H1 (cell line): Measurements from ENCODE around the gene CEP83. TPM values are rescaled to one million over a fixed set of nuclear protein-coding genes. Genes with fewer than 3 reads are reported as not detected.

ENCODE experiments used
- CTCF ChIA-PET: fragments of 300-600 bp; sonication (Branson Sonifier 250); formaldehyde crosslinking; loops from one replicate; lab custom pipeline; 2021; ENCODE audit not compliant: partially characterized antibody; lab: Charles Lee
- POLR2A ChIA-PET: fragments of 300-600 bp; sonication (Branson Sonifier 250); formaldehyde crosslinking; loops from one replicate; lab custom pipeline; 2021; ENCODE audit warnings: inconsistent platforms; ENCODE audit not compliant: partially characterized antibody; lab: Charles Lee
- DNase-seq, 2 experiments: peaks; one replicate each; pipeline versions ENCODE4 v3.0.0 to v3.0.0-alpha.2; 2010 to 2022; ENCODE audit warnings: low spot score in 2 of 2, low read depth in 1 of 2, mixed read lengths in 1 of 2
- FAIRE-seq: peaks from 2 replicates; lab custom pipeline; 2011; peaks lifted over from hg19 to GRCh38; lab: Jason Lieb, UNC
- H2AFZ ChIP-seq: 2 replicates; pipeline ENCODE4 v1.8.1; 2012; ENCODE audit warnings: low read length, inconsistent platforms
- H2AK5ac ChIP-seq: 2 replicates; pipeline ENCODE4 v1.6.1; 2013; ENCODE audit warnings: low read depth, low read length
- H2BK120ac ChIP-seq: replicated peaks from 2 replicates; pipeline ENCODE3; 2013; ENCODE audit warnings: low read depth, low read length, inconsistent platforms
- H2BK12ac ChIP-seq: 2 replicates; pipeline ENCODE4 v1.6.1; 2013; ENCODE audit warnings: low read depth, low read length
- H2BK15ac ChIP-seq: 2 replicates; pipeline ENCODE4 v1.6.1; 2013; ENCODE audit warnings: low read length
- H2BK20ac ChIP-seq: 2 replicates; pipeline ENCODE4 v1.6.1; 2013; ENCODE audit warnings: low read length
- H2BK5ac ChIP-seq: 2 replicates; pipeline ENCODE4 v1.6.1; 2013; ENCODE audit warnings: low read depth, low read length
- H3K14ac ChIP-seq: 2 replicates; pipeline ENCODE4 v1.6.1; 2013; ENCODE audit warnings: inconsistent platforms; ENCODE audit not compliant: insufficient read length
- H3K18ac ChIP-seq: 2 replicates; pipeline ENCODE4 v1.6.1; 2013; ENCODE audit warnings: low read length; ENCODE audit errors: extremely low read depth
- H3K23ac ChIP-seq: 2 replicates; pipeline ENCODE4 v1.6.1; 2013; ENCODE audit warnings: inconsistent platforms; ENCODE audit not compliant: insufficient read length
- H3K23me2 ChIP-seq: 2 replicates; pipeline ENCODE4 v1.6.1; 2013; ENCODE audit warnings: low read depth, low read length
- H3K27ac ChIP-seq: 2 replicates; pipeline ENCODE4 v1.6.1; 2011; ENCODE audit warnings: low read depth, low read length, inconsistent platforms
- H3K27me3 ChIP-seq, 4 experiments: replicated peaks in 1 of 4; 1 replicate in 1 of 4; 2 replicates in 3 of 4; pipeline versions ENCODE4 v1.6.1 to v1.8.1; 2011 to 2013; ENCODE audit warnings: low read length in 3 of 4, mild to moderate bottlenecking in 3 of 4, inconsistent platforms in 2 of 4, mixed read lengths in 2 of 4, moderate library complexity in 1 of 4; ENCODE audit not compliant: control insufficient read depth in 3 of 4, insufficient read depth in 3 of 4; ENCODE audit errors: extremely low read depth in 1 of 4
- H3K36me3 ChIP-seq, 4 experiments: 2 replicates each; pipeline versions ENCODE4 v1.6.1 to v1.8.1; 2011 to 2013; ENCODE audit warnings: mild to moderate bottlenecking in 4 of 4, low read length in 3 of 4, moderate library complexity in 2 of 4, control low read depth in 1 of 4, inconsistent platforms in 1 of 4; ENCODE audit not compliant: insufficient read depth in 4 of 4, control insufficient read depth in 2 of 4
- H3K4ac ChIP-seq: replicated peaks from 2 replicates; pipeline ENCODE3; 2013; ENCODE audit warnings: low read length, low read depth, mixed read lengths, inconsistent platforms; ENCODE audit not compliant: insufficient read length
- H3K4me1 ChIP-seq, 4 experiments: replicated peaks in 1 of 4; 1 replicate in 1 of 4; 2 replicates in 3 of 4; pipeline versions ENCODE4 v1.6.1 to v1.8.1; 2011 to 2013; ENCODE audit warnings: low read length in 3 of 4, inconsistent platforms in 2 of 4, mixed read lengths in 1 of 4; ENCODE audit not compliant: insufficient read depth in 4 of 4, control insufficient read depth in 3 of 4
- H3K4me2 ChIP-seq, 2 experiments: 2 replicates each; pipeline versions ENCODE4 v1.6.1 to v1.8.1; 2011 to 2013; ENCODE audit warnings: low read depth in 2 of 2, low read length in 2 of 2, control low read depth in 1 of 2, inconsistent platforms in 1 of 2, mild to moderate bottlenecking in 1 of 2; ENCODE audit not compliant: insufficient read depth in 1 of 2
- H3K4me3 ChIP-seq, 4 experiments: fragments of 200-600, 300-600 bp in 1 of 4; sonication (generic), shearing (Covaris generic), sonication (Bioruptor Twin) in 1 of 4; 2 replicates each; pipeline versions ENCODE4 v1.5.1 to v1.8.1; 2011 to 2016; ENCODE audit warnings: low read length in 4 of 4, low read depth in 3 of 4, control low read depth in 2 of 4, inconsistent platforms in 2 of 4, mild to moderate bottlenecking in 2 of 4, mixed read lengths in 1 of 4, moderate library complexity in 1 of 4; ENCODE audit not compliant: insufficient read depth in 2 of 4; ENCODE audit errors: extremely low read depth in 1 of 4
- H3K56ac ChIP-seq: replicated peaks from 2 replicates; pipeline ENCODE3; 2013; ENCODE audit warnings: low read depth, mild to moderate bottlenecking, mixed read lengths, low read length, inconsistent platforms; ENCODE audit not compliant: insufficient read length
- H3K79me1 ChIP-seq: 2 replicates; pipeline ENCODE4 v1.6.1; 2013; ENCODE audit warnings: low read depth, low read length, control low read depth
- H3K79me2 ChIP-seq, 2 experiments: 2 replicates each; pipeline versions ENCODE4 v1.6.1 to v1.8.1; 2012 to 2013; ENCODE audit warnings: low read length in 2 of 2, mild to moderate bottlenecking in 2 of 2, inconsistent platforms in 1 of 2; ENCODE audit not compliant: insufficient read depth in 2 of 2, control insufficient read depth in 1 of 2
- H3K9ac ChIP-seq, 4 experiments: replicated peaks in 1 of 4; 1 replicate in 1 of 4; 2 replicates in 3 of 4; pipeline versions ENCODE4 v1.6.1 to v1.8.1; 2011 to 2013; ENCODE audit warnings: low read depth in 3 of 4, low read length in 3 of 4, control low read depth in 2 of 4, mild to moderate bottlenecking in 2 of 4, moderate library complexity in 2 of 4, inconsistent platforms in 1 of 4; ENCODE audit errors: extremely low read depth in 1 of 4
- H3K9me3 ChIP-seq, 2 experiments: 2 replicates each; pipeline versions ENCODE4 v1.6.1 to v1.8.1; 2012 to 2013; ENCODE audit warnings: mild to moderate bottlenecking in 2 of 2, moderate library complexity in 2 of 2, control low read depth in 1 of 2, inconsistent platforms in 1 of 2, low read depth in 1 of 2, low read length in 1 of 2, mixed read lengths in 1 of 2; ENCODE audit not compliant: insufficient read depth in 2 of 2
- H4K20me1 ChIP-seq, 2 experiments: replicated peaks in 1 of 2; 2 replicates each; pipeline versions ENCODE3 to v1.8.1; 2011 to 2013; ENCODE audit warnings: inconsistent platforms in 2 of 2, low read length in 2 of 2, mild to moderate bottlenecking in 1 of 2; ENCODE audit not compliant: insufficient read depth in 2 of 2, control insufficient read depth in 1 of 2
- H4K5ac ChIP-seq: 2 replicates; pipeline ENCODE4 v1.6.1; 2013; ENCODE audit warnings: low read length, low read depth, mixed read lengths, inconsistent platforms; ENCODE audit not compliant: insufficient read length
- H4K8ac ChIP-seq: 2 replicates; pipeline ENCODE4 v1.8.0; 2013; ENCODE audit warnings: mild to moderate bottlenecking, moderate library complexity, low read length, inconsistent platforms; ENCODE audit not compliant: insufficient read depth; ENCODE audit errors: extremely low read depth
- H4K91ac ChIP-seq: replicated peaks from 2 replicates; pipeline ENCODE3; 2013; ENCODE audit warnings: low read length, mixed read lengths, inconsistent platforms; ENCODE audit not compliant: insufficient read length
- BACH1 ChIP-seq: IDR thresholded peaks from 2 replicates; pipeline ENCODE4 v1.6.1; 2012; ENCODE audit warnings: low read length, improper control_type of control experiment
- CHD2 ChIP-seq: IDR thresholded peaks from 2 replicates; pipeline ENCODE4 v1.6.1; 2012; ENCODE audit warnings: low read length, improper control_type of control experiment
- FOSL1 ChIP-seq: IDR thresholded peaks from 2 replicates; pipeline ENCODE4 v1.6.1; 2011; ENCODE audit warnings: mild to moderate bottlenecking, low read depth, low read length, moderate library complexity; ENCODE audit not compliant: insufficient read depth
- HDAC2 ChIP-seq, 2 experiments: fragments of 300-600 bp in 1 of 2; sonication (generic) in 1 of 2; IDR thresholded peaks; 2 replicates each; pipeline ENCODE4 v1.6.1; 2011 to 2012; ENCODE audit warnings: low read depth in 2 of 2, low read length in 2 of 2, mild to moderate bottlenecking in 2 of 2, moderate library complexity in 2 of 2, borderline replicate concordance in 1 of 2, inconsistent platforms in 1 of 2
- KDM5A ChIP-seq: fragments of 200-600 bp; IDR thresholded peaks from 2 replicates; pipeline ENCODE4 v1.7.1; 2012; ENCODE audit warnings: mild to moderate bottlenecking, low read length, inconsistent platforms, mixed read lengths
- NRF1 ChIP-seq: IDR thresholded peaks from 2 replicates; pipeline ENCODE4 v1.6.1; 2011; ENCODE audit warnings: mild to moderate bottlenecking, low read depth, low read length, improper control_type of control experiment
- TCF12 ChIP-seq: IDR thresholded peaks from 2 replicates; pipeline ENCODE4 v1.6.1; 2011; ENCODE audit warnings: low read depth, mild to moderate bottlenecking, low read length
- TEAD4 ChIP-seq: IDR thresholded peaks from 2 replicates; pipeline ENCODE4 v1.6.1; 2012; ENCODE audit warnings: low read depth, low read length, inconsistent platforms, mixed read lengths
- WGBS, 2 experiments: shearing (Covaris generic) in 1 of 2; methylation state at CpG; one replicate each; pipeline versions ENCODE4 v1.1.6 to v1.1.7; 2013 to 2015; ENCODE audit warnings: low lambda C conversion rate in 2 of 2, mixed read lengths in 2 of 2, inconsistent platforms in 1 of 2, low coverage in 1 of 2, missing lambda C conversion rate in 1 of 2; ENCODE audit not compliant: insufficient replicate concordance in 2 of 2, insufficient coverage in 1 of 2, insufficient read length in 1 of 2; ENCODE audit errors: extremely low coverage in 1 of 2, missing lambda C conversion rate in 1 of 2; 5-methylcytosine and 5-hydroxymethylcytosine counted together
- polyA plus RNA-seq, 7 experiments: library from polyadenylated mRNA; depleted of rRNA in 3 of 7; stranded (reverse) in 5 of 7; unstranded in 2 of 7; fragments of >200 nt in 5 of 7; fragments of 200-250 nt in 2 of 7; gene quantifications; 1 replicate in 5 of 7; 2 replicates in 1 of 7; 4 replicates in 1 of 7; pipeline versions ENCODE4 v1.2.1 to v1.2.3, GENCODE V29; 2011 to 2013; ENCODE audit warnings: missing spikeins in 2 of 7, mixed read lengths in 2 of 7
- total RNA-seq: library from RNA; stranded (reverse); fragmentation: NEBNext Ultra II Directional; extraction: Animal tissue kit (Norgen Biotek cat#: 25700); gene quantifications from 2 replicates; pipeline ENCODE4 v1.2.1, GENCODE V29; 2021

The CEP83 gene
- total and polyA plus RNA-seq, 2 of the 8 experiments (the other 6 are each of a cell fraction or from before 2014, with no cell fraction given): 6.0 to 25.8 TPM

GRCh38 chr12:94469522-94469921, 9.9 kb upstream of the CEP83 start:
- Histone ChIP-seq H2BK5ac (no peak overlapping the region), H3K56ac (no peak overlapping the region), H3K4me2 (no peak overlapping the region), H3K4ac (no peak overlapping the region), H3K18ac (no peak overlapping the region), H3K4me3 (no peak overlapping the region), H3K27ac (no peak overlapping the region), H4K5ac (no peak overlapping the region), H3K23ac (no peak overlapping the region), H2AFZ (no peak overlapping the region), H4K20me1 (no peaks in the 10 kb centered on the region), H3K23me2 (no peaks in the 10 kb centered on the region), H3K79me1 (no peaks in the 10 kb centered on the region), H4K8ac (no peak overlapping the region), H3K79me2 (no peaks in the 10 kb centered on the region), H3K9ac (no peak overlapping the region), H2BK12ac (no peak overlapping the region), H2BK15ac (no peak overlapping the region), H2AK5ac (no peak overlapping the region), H3K4me1 (no peaks in the 10 kb centered on the region), H3K9me3 (no peaks in the 10 kb centered on the region), H3K27me3 (no peaks in the 10 kb centered on the region), H2BK20ac (no peak overlapping the region), H3K36me3 (no peaks in the 10 kb centered on the region), H2BK120ac (no peak overlapping the region), H4K91ac (no peak overlapping the region), H3K14ac (no peak overlapping the region)
- FAIRE-seq (no peak), DNase-seq (no peak)
- TF ChIP-seq BACH1 (no peak), HDAC2 (IDR thresholded peaks at IDR 0.05; ENCODE audit: borderline replicate concordance in 1 of 2, low read depth in 2 of 2, low read length in 2 of 2) (no peak), CHD2 (no peak), FOSL1 (no peak), TEAD4 (no peak), TCF12 (no peak), NRF1 (no peak), KDM5A (no peak)
- POLR2A ChIA-PET: no interaction called here
- 95% methylated on average over 8 of the region's 8 CpGs; no CpG with 5 or more reads in 1 of the 2 experiments for WGBS, 2 experiments
- CTCF ChIA-PET: no interaction called here
